22Rv1 (cell line): Measurements from ENCODE around the gene GSTO2.

Experiments used
- CTCF ChIP-seq: fragments of 450-650 bp; IDR thresholded peaks from 2 replicates; pipeline ENCODE4 v1.5.1; 2017; ENCODE audit warnings: mild to moderate bottlenecking
- ZFX ChIP-seq: fragments of 450-650 bp; IDR thresholded peaks from 2 replicates; pipeline ENCODE4 v1.6.1; 2017; ENCODE audit warnings: antibody characterized with exemption, borderline replicate concordance

GRCh38 chr10:104297697-104298660, 29.0 kb downstream of the GSTO2 start:
- TF ChIP-seq CTCF = peak; percentile 74
- no peak for TF ChIP-seq ZFX
